Thymus (tissue), 11 donors: ENCODE results near the gene NME7. TPM values are rescaled to one million over a fixed set of nuclear protein-coding genes. Genes with fewer than 3 reads are reported as not detected.

Experiments
- DNase-seq, 9 donors: peaks; one replicate each; pipeline ENCODE4 v3.0.0-alpha.2; 2013; ENCODE audit warnings: low spot score in 9 of 9, low read depth in 6 of 9, missing footprints in 1 of 9
- H3K27ac ChIP-seq, 2 donors: one replicate each; pipeline ENCODE4 v1.5.1; 2013; ENCODE audit warnings: control low read depth in 1 of 2, low read depth in 1 of 2, low read length in 1 of 2, mild to moderate bottlenecking in 1 of 2, moderate library complexity in 1 of 2
- H3K27me3 ChIP-seq, 2 donors: one replicate each; pipeline ENCODE4 v1.5.1; 2013; ENCODE audit warnings: low read length in 1 of 2; ENCODE audit not compliant: control insufficient read depth in 2 of 2, insufficient read depth in 1 of 2
- H3K36me3 ChIP-seq, 2 donors: one replicate each; pipeline ENCODE4 v1.5.1; 2013; ENCODE audit warnings: low read length in 1 of 2, mild to moderate bottlenecking in 1 of 2, moderate library complexity in 1 of 2; ENCODE audit not compliant: control insufficient read depth in 2 of 2, insufficient read depth in 2 of 2
- H3K4me1 ChIP-seq, 2 donors: one replicate each; pipeline ENCODE4 v1.5.1; 2013; ENCODE audit warnings: low read length in 2 of 2; ENCODE audit not compliant: control insufficient read depth in 2 of 2, insufficient read depth in 2 of 2
- H3K4me3 ChIP-seq, 2 donors: one replicate each; pipeline ENCODE4 v1.5.1; 2013; ENCODE audit warnings: low read length in 2 of 2, control low read depth in 1 of 2, mild to moderate bottlenecking in 1 of 2
- H3K9me3 ChIP-seq, 2 donors: one replicate each; pipeline ENCODE4 v1.5.1; 2013; ENCODE audit warnings: low read length in 1 of 2, mild to moderate bottlenecking in 1 of 2; ENCODE audit not compliant: control insufficient read depth in 2 of 2, insufficient read depth in 1 of 2
- WGBS: extraction: QIAGEN DNeasy Blood & Tissue Kit; methylation state at CpG from one replicate; pipeline ENCODE4 v1.1.7; 2013; 5-methylcytosine and 5-hydroxymethylcytosine counted together
- polyA plus RNA-seq: library from polyadenylated mRNA; stranded (reverse); fragments of 200-250 nt; gene quantifications from one replicate; pipeline ENCODE4 v1.2.3, GENCODE V29; 2013
- total RNA-seq: library from RNA; stranded (reverse); fragments of 120-200 nt; gene quantifications from one replicate; pipeline ENCODE4 v1.2.4, GENCODE V29; 2013
- donor health status: healthy.

NME7 gene
- total and polyA plus RNA-seq, 2 donors, result 14.9 to 16.1 TPM

DNA sequence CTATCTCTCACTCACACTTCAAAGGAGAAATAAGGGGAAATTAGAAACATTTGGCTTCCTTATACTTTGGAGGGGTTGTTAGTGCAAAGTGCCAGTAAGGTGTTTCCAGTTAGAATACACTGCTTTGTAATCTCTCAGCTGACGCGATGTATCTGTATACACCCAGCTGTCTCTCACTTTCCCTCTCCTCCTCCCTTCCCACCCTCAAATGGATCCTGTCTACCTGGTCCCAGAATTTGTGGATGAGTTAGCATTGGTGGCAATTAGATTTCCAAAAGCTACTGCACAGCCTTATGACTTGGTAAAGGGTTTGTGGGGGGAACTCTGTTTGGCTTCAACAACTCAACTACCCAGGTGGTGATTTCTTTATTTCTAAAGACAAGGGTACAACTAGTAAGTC, 250.6 kb downstream of the NME7 start:
- Histone ChIP-seq H3K36me3 (peaks cover 5 to 7% of the 10 kb centered on the region in 2 donors), H3K9me3 (no peaks in the 10 kb centered on the region), H3K4me3 (no peak overlapping the region), H3K27me3 (no peaks in the 10 kb centered on the region), H3K27ac (no peak overlapping the region), H3K4me1 (no peaks in the 10 kb centered on the region)
- DNase-seq, result no peak
- WGBS, result 97% methylated on average over 2 of the region's 2 CpGs

DNA sequence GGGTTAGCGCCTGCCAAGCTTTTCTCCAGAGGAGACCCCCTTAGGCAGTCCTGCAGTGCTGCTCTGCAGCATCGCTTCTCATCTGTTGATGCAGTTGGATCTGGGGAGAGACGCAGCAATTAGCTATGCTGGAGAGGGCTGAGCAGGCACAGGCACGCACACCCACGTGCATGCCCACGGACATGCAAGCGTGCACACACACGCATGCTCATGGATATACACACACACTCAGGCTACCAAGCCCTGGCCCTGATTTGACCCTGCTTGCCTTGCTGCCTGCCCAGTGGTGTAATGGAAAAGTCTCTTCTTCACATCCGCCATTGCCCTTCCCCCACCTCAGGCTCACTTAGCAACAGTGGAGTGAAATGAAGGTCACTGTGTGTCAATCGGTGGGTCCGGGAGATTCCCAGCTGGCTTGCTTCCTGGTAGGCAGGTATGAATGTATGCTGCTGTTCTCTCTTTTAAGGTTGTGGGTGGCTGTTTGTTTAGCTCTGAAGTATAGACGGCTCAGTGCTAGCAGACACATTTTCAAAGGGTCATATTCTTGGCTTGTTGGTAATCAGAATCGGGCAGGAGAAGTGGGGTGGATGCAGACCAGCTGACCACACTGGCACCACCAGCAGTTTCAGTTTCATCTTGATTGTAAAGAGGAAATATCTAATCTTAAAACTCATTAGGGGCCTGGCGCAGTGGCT, 251.6 kb downstream of the NME7 start:
- H3K4me1 ChIP-seq, result peaks cover 0 to 3% of the 10 kb centered on the region in 2 donors
- DNase-seq, result peak in 1 of 9 donors; percentile 19
- no peaks in the 10 kb centered on the region for H3K9me3 ChIP-seq
- no peak overlapping the region for H3K4me3 ChIP-seq
- peaks cover 5 to 7% of the 10 kb centered on the region in 2 donors for H3K36me3 ChIP-seq
- H3K27ac ChIP-seq, result peak overlapping the region; percentile 17 to 49
- WGBS, result 89% methylated on average over 14 of the region's 14 CpGs
- H3K27me3 ChIP-seq, result no peaks in the 10 kb centered on the region

DNA sequence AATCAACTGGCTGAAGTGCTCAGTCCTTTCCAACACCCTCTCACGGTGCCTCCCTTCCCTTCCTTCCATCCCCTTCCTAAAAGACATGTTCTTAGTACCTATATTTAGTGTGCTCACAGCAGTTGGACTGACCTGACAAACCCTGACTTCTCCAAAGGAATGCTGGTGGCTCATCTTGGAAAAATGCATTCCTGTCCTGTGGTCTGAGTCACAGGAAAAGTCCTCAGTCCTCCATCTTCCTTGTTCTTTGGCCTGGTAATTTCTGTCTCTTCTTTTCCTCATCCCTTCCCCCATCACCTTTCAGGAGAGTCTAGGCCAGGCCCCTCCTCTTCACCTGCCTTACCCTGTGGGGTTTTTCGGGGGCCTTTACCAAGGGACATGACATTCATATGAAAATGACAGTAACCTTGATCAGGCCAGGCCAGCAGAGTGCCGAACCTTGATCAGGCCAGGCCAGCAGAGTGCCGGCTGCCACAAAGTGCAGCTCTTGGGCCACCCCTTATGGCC, 253.9 kb downstream of the NME7 start:
- 93% methylated on average over 4 of the region's 4 CpGs for WGBS
- no peak overlapping the region for H3K4me3 ChIP-seq

DNA sequence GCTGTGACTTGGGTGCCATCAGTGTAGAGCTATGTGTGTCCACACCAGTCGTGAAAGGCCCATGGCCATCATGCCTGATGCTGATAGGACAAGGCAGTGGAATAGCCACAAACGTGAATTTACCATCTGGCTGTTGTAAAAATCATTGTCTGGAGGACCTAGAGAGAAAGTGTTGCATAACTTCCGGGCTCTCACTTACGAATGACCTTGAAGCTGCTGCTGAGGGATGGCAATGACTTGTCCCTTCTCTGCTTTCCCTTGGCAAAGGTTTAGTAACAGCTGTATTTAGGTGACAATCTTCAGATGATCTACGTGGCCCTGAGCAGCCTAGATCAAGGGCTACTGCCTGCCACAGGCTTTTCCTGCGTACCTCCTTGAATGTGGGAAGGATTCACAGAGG, 255.4 kb downstream of the NME7 start:
- H3K4me1 ChIP-seq, result peaks cover 5 to 21% of the 10 kb centered on the region in 2 donors
- peaks cover 5 to 7% of the 10 kb centered on the region in 2 donors for H3K36me3 ChIP-seq
- H3K27me3 ChIP-seq, result no peaks in the 10 kb centered on the region
- H3K4me3 ChIP-seq, result no peak overlapping the region
- no peak overlapping the region for H3K27ac ChIP-seq
- WGBS, result 77% methylated on average over 6 of the region's 6 CpGs
- H3K9me3 ChIP-seq, result no peaks in the 10 kb centered on the region
- no peak for DNase-seq

More for the DNA sequence above, 253.9 kb downstream of the NME7 start:
- Histone ChIP-seq H3K27ac (peak overlapping the region in 1 of 2 donors; percentile 18), H3K36me3 (peaks cover 5 to 7% of the 10 kb centered on the region in 2 donors), H3K9me3 (no peaks in the 10 kb centered on the region), H3K4me1 (peaks cover 5 to 17% of the 10 kb centered on the region in 2 donors), H3K27me3 (no peaks in the 10 kb centered on the region)
- DNase-seq, result no peak

DNA sequence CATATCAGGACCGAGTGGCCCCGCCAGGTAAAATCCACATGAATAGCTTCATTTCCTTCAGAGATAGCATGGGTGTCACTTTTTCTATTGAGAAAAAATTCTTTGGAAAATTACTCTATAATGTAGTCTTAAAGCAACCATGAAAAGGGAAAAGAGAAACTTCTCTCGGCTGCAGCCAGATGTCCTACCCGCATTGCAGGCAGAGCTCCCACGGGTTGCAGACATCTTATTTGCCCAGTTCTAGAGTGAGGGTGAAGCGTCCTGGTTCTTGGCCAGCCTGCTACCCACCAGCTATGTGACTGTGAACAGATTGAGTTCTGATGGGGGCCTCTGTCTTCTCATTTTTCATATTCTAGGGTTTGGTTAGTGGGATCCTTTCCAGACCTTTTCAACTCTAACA, 256.1 kb downstream of the NME7 start:
- DNase-seq, result no peak
- peaks cover 5 to 7% of the 10 kb centered on the region in 2 donors for H3K36me3 ChIP-seq
- no peak overlapping the region for H3K27ac ChIP-seq
- H3K27me3 ChIP-seq, result no peaks in the 10 kb centered on the region
- H3K4me3 ChIP-seq, result no peak overlapping the region
- H3K9me3 ChIP-seq, result no peaks in the 10 kb centered on the region
- peaks cover 5 to 24% of the 10 kb centered on the region in 2 donors for H3K4me1 ChIP-seq
- 95% methylated on average over 6 of the region's 6 CpGs for WGBS

DNA sequence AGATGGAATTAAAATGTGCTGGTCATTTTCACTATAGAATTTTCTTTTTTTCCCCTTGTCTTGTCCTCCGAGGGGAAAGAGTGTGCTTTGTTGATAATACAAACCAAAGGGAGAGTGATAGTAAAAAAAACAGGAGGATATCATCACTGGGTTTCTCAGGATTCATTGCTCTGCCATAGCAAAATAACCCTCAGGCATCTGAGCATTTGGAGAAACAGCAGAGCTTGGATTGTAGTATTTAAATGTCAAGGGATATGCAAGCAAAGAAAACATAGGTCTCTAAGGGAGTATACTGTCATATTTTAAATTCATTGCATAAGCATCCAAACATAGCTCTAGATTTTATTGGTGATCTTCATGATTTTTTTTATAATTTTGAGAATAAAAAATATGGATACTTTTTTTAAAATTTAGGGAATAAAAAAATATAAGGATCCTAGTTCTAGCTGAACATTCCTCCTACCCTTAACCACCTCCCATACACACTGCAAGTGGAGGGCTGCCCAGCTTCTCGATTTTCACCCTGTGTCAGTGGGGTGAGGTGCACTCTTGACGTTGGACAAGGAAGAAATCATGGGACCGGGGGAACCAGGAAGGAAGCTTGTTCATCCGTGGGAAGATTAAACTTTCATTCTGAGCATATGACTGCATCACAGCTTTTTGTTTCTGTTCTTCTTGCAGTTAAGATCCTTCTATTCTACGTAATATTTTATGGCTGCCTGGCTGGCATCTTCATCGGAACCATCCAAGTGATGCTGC, 256.7 kb downstream of the NME7 start:
- 44% methylated on average over 7 of the region's 7 CpGs for WGBS
- H3K27me3 ChIP-seq, result peaks cover 0 to 3% of the 10 kb centered on the region in 2 donors
- peaks cover under 1 to 5% of the 10 kb centered on the region in 2 donors for H3K36me3 ChIP-seq
- no peaks in the 10 kb centered on the region for H3K9me3 ChIP-seq
- peaks cover 5 to 24% of the 10 kb centered on the region in 2 donors for H3K4me1 ChIP-seq
- H3K27ac ChIP-seq, result no peak overlapping the region
- DNase-seq, result no peak
- no peak overlapping the region for H3K4me3 ChIP-seq

DNA sequence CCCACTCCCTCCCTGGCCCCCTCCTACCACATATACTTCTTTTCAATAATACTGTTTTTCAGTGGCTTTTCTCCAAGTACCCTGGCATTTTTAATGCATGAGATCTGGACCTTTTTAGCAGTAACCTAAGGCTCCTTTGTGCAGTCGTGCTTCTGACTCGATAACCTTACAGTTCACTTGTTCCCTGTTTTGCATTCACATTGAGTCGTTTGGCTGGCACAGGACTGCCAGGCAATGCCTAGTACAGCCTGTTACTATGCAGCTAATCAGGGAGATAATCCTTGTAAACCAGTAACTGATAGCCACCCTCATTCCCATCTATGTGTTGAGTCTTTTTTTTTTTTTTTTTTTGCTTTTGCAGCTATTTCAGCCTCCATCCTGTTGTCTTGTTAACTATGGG, 257.4 kb downstream of the NME7 start:
- peaks cover 0 to 5% of the 10 kb centered on the region in 2 donors for H3K36me3 ChIP-seq
- no peak overlapping the region for H3K4me3 ChIP-seq
- DNase-seq, result no peak
- no peaks in the 10 kb centered on the region for H3K9me3 ChIP-seq
- peaks cover 5 to 9% of the 10 kb centered on the region in 2 donors for H3K27me3 ChIP-seq
- WGBS, result 5% methylated on average over 3 of the region's 3 CpGs
- peaks cover 9 to 26% of the 10 kb centered on the region in 2 donors for H3K4me1 ChIP-seq
- H3K27ac ChIP-seq, result peak overlapping the region in 1 of 2 donors; percentile 18

DNA sequence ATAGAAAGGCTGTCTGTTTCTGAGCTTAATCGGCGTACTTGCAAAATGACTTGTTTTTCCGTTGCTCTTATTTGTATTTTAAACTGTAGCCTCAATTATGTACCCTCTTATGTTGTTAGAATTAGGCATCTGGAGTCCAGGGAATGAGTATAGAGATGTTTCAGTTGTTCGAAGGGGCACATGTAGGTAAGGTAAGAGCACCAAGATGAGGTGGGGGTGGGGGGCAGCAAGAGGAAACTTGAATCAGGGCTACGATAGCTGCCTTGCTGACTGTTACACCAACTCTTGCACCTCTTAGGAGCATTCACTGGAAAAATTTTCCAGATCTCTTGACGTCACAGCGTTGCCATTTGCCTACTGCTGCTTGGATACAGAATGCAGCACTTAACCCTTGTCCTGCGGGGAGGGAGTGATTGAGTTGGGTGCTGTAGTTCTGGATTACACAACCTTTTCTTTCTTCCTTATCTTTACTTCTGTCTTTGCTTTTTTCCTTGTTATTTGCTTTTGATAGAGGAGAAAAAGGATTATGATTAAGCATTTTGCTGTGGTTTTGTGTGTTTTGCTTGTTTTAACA, 257.9 kb downstream of the NME7 start:
- Histone ChIP-seq H3K36me3 (peaks cover 0 to 5% of the 10 kb centered on the region in 2 donors), H3K9me3 (no peaks in the 10 kb centered on the region), H3K4me1 (peaks cover 9 to 28% of the 10 kb centered on the region in 2 donors), H3K4me3 (no peak overlapping the region), H3K27me3 (peaks cover 5 to 15% of the 10 kb centered on the region in 2 donors), H3K27ac (peak overlapping the region in 1 of 2 donors; percentile 8)
- WGBS, result 36% methylated on average over 8 of the region's 8 CpGs
- no peak for DNase-seq
